ENCODE data around the gene GTSF1L.

Gene GTSF1L

GRCh38 chr20:43681468-43681942 is 45.3 kb downstream of the GTSF1L start:
- DNase-seq (ENCODE audit: low read depth): no peak
- no peak overlapping the region for H3K4me3 ChIP-seq (ENCODE audit: low read depth, low read length)

- no peak overlapping the region for H3K4me3 ChIP-seq (ENCODE audit: low read depth, low read length)
- DNase-seq (ENCODE audit: low read depth): no peak
Measured at GRCh38 chr20:43680981-43681380, 45.8 kb downstream of the GTSF1L start.

- H3K4me3 ChIP-seq (ENCODE audit: low read depth, low read length): no peak overlapping the region
- DNase-seq (ENCODE audit: low read depth): no peak
Measured at GRCh38 chr20:43676368-43676767, 50.4 kb downstream of the GTSF1L start.
